ENCODE results near the gene COL18A1. TPM values are rescaled to one million over a fixed set of nuclear protein-coding genes. Genes with fewer than 3 reads are reported as not detected.

COL18A1 gene
- total RNA-seq, 4 donors from 2014 or later: 19.3 to 121 (median 23.3) TPM

GRCh38 chr21:45506836-45507522, 102.0 kb downstream of the COL18A1 start:
- H3K27ac ChIP-seq: no peak overlapping the region
- no peaks in the 10 kb centered on the region for H3K9me3 ChIP-seq
- H3K36me3 ChIP-seq: no peaks in the 10 kb centered on the region
- no peaks in the 10 kb centered on the region for H3K4me1 ChIP-seq
- DNase-seq: no peak
- intact Hi-C loops (cut with DNase I; ENCODE audit: low total_unique reads) (no loop called here), in situ Hi-C loops (cut with MboI; ENCODE audit: low pct_ligation_motif_present in 1 of 4, low pct_unique_long_range_greater_than_20kb in 1 of 4, low sequenced_read_pairs in 3 of 4) (no loop called here)
- H3K27me3 ChIP-seq: peaks cover 8% of the 10 kb centered on the region
- WGBS, 2 donors (ENCODE audit: low coverage in 1 of 2): 56% methylated on average over 3 of the region's 13 CpGs; no CpG with 5 or more reads in 1 of the 2 donors
- TF ChIP-seq POLR2A (IDR thresholded peaks at IDR 0.05): no peak
- TF ChIP-seq POLR2AphosphoS5 (IDR thresholded peaks at IDR 0.05): no peak
- TF ChIP-seq CTCF (IDR thresholded peaks at IDR 0.05): no peak
- TF ChIP-seq EP300 (IDR thresholded peaks at IDR 0.05; ENCODE audit: low read depth): no peak
- no peak overlapping the region for H3K4me3 ChIP-seq

- Histone ChIP-seq H3K9me3 (no peaks in the 10 kb centered on the region), H3K4me3 (no peak overlapping the region), H3K27me3 (peaks cover 8% of the 10 kb centered on the region), H3K4me1 (no peaks in the 10 kb centered on the region), H3K36me3 (no peaks in the 10 kb centered on the region), H3K27ac (no peak overlapping the region)
- WGBS, 2 donors (ENCODE audit: low coverage in 1 of 2): 81 to 89% methylated on average over 5 of the region's 9 CpGs
- in situ Hi-C loops (cut with MboI; ENCODE audit: low pct_ligation_motif_present in 1 of 4, low pct_unique_long_range_greater_than_20kb in 1 of 4, low sequenced_read_pairs in 3 of 4) (no loop called here), intact Hi-C loops (cut with DNase I; ENCODE audit: low total_unique reads) (no loop called here)
- DNase-seq: no peak
- TF ChIP-seq POLR2A (IDR thresholded peaks at IDR 0.05) (no peak), POLR2AphosphoS5 (IDR thresholded peaks at IDR 0.05) (no peak), CTCF (IDR thresholded peaks at IDR 0.05) (no peak), EP300 (IDR thresholded peaks at IDR 0.05; ENCODE audit: low read depth) (no peak)
Observed at GRCh38 chr21:45507523-45507875, 102.5 kb downstream of the COL18A1 start.

GRCh38 chr21:45507888-45508508, 103.0 kb downstream of the COL18A1 start:
- peaks cover 0 to 4% (median 0%) of the 10 kb centered on the region in 4 donors for H3K4me1 ChIP-seq
- intact Hi-C loops (cut with DNase I; ENCODE audit: low total_unique reads): no loop called here
- H3K9me3 ChIP-seq: no peaks in the 10 kb centered on the region
- in situ Hi-C loops (cut with MboI; ENCODE audit: low pct_ligation_motif_present in 1 of 4, low pct_unique_long_range_greater_than_20kb in 1 of 4, low sequenced_read_pairs in 3 of 4): no loop called here
- no peak for DNase-seq
- peaks cover 8% of the 10 kb centered on the region for H3K27me3 ChIP-seq
- WGBS, 2 donors (ENCODE audit: low coverage in 1 of 2): 90 to 93% methylated on average over 2 to 3 of the region's 3 CpGs
- no peaks in the 10 kb centered on the region for H3K36me3 ChIP-seq
- H3K4me3 ChIP-seq: no peak overlapping the region
- TF ChIP-seq CTCF (IDR thresholded peaks at IDR 0.05): no peak
- TF ChIP-seq EP300 (IDR thresholded peaks at IDR 0.05; ENCODE audit: low read depth): no peak
- TF ChIP-seq POLR2AphosphoS5 (IDR thresholded peaks at IDR 0.05): no peak
- no peak for TF ChIP-seq POLR2A (IDR thresholded peaks at IDR 0.05)
- no peak overlapping the region for H3K27ac ChIP-seq

GRCh38 chr21:45508607-45509565, 103.9 kb downstream of the COL18A1 start:
- H3K4me3 ChIP-seq: no peak overlapping the region
- WGBS, 2 donors (ENCODE audit: low coverage in 1 of 2): 76 to 79% methylated on average over 6 to 39 of the region's 42 CpGs

More at GRCh38 chr21:45508607-45509565, 103.9 kb downstream of the COL18A1 start:
- TF ChIP-seq EP300 (IDR thresholded peaks at IDR 0.05; ENCODE audit: low read depth): no peak
- peaks cover 0 to 11% (median 4%) of the 10 kb centered on the region in 4 donors for H3K4me1 ChIP-seq
- H3K9me3 ChIP-seq: no peaks in the 10 kb centered on the region
- in situ Hi-C loops (cut with MboI; ENCODE audit: low pct_ligation_motif_present in 1 of 4, low pct_unique_long_range_greater_than_20kb in 1 of 4, low sequenced_read_pairs in 3 of 4) (no loop called here), intact Hi-C loops (cut with DNase I; ENCODE audit: low total_unique reads) (no loop called here)
- peaks cover 8% of the 10 kb centered on the region for H3K27me3 ChIP-seq
- H3K36me3 ChIP-seq: no peaks in the 10 kb centered on the region
- no peak overlapping the region for H3K27ac ChIP-seq
- DNase-seq: no peak

Measured in transverse colon (tissue), 4 donors.